ENCODE data around the gene LAYN.
A peak's percentile ranks its signal among the peaks of the same experiment; 100 is the strongest.

The LAYN gene

DNA sequence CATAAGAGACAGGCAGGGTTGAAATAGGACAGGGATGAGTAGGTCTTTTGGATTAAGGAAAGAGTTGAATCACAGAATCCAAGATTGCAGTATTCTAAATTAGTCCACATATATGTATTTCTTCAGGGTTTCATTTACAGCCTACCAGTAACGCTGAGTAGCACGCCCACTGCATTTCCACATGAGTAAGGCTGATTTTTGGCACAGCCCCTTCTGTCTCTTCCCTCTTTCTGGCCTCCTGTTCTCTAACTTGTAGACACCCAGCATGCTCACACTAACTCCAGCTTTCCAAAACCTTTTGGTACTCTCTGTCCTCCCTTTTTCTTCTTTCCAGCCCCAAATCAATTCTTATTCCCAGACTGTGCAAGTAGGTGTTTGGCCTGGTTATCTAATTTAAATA is 58.0 kb downstream of the LAYN start:
- DNase-seq = peak; percentile 77

DNA sequence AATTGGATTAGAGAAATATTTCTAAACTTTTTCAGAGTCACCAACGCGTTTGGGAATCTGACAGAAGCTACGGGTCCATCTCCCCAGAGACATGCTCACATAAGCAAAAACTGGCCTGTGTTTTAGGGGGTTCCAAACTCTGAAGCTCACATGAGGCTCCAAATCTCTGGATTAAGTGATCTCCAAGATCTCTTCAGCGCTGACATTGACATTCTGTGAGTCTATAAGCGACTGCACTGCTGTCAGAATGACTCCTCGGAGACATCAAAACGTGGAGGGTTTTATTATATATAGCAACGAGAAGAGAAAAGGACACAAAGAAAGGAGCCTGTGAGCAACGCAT is 61.1 kb downstream of the LAYN start:
- DNase-seq = no peak

DNA sequence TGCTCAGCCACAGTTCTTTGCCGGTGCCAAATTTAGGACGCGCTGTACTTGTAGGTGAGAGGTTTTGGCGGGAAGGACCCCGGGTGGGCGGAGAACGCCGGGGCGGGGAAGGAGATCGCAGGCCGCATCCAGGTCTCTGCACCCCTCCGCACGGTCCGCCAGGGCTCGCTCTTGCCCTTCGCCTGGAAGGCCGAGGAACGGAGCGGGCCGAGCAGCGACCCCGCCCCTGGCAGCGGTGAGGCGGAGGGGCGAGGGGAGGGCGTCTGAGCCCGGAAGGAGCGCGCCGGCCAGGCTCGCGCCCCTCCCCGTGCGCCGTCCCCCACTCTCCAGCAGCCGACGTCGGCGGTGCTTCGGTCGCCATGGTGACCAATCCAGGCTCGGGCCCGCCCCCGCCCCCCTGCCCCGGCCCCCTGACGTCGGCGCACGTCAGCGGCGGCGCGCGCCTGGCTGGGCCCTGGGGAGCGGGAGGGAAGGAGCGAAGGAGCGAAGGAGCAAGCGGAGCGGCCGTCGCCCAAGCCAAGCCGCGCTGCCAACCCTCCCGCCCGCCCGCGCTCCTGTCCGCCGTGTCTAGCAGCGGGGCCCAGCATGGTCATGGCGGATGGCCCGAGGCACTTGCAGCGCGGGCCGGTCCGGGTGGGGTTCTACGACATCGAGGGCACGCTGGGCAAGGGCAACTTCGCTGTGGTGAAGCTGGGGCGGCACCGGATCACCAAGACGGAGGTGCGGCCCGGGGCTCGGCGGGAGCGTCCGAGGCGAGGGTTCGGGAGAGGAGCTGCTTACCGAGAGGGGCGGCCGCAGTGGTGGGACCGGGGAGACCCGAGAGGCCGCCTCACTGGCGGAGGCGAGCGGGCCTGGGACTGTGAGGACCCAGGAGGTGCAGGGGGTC is 61.7 kb downstream of the LAYN start, which contains the start of gene SIK2:
SIK2 (plus strand) TSS at position 471 of the 886 bp plus-strand sequence; CDS start at position 586, 115 bp downstream.
- DNase-seq = peak; percentile 98

DNA sequence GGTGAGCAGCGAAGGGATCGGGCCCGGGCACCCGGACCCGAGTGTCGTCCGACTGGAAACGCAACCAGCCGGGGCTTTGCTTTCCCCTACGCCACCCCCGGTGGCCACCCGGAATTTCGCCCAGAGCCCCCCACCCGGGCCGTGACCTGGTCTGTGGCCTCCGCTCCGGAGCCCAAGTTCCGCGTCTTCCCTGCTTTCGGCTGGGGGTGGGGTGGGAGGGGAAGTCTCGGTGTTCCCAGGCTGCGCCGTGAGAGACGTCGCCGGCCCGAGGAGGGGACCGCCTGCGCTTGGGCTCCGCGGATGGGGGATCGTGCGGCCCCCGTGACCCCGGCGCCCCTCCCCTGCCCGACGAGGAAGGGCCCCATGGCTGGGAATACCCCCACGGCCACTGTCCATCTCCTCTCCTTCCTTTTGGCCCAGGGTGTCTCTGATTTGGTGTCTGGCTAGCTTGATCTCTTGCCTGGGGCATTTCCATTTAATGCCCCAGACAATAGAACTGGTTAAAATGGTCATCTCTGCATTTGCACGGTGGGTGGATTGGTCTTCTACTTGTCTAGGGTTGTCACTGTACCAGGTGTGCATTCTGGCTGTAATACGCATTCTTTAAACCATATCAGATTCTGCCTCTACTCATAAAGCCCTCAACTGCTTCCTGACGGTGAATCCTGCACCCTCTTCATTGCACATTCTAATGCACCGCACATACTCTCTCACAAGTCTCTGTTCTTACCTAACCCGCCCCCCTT is 62.5 kb downstream of the LAYN start:
- no peak for DNase-seq

DNA sequence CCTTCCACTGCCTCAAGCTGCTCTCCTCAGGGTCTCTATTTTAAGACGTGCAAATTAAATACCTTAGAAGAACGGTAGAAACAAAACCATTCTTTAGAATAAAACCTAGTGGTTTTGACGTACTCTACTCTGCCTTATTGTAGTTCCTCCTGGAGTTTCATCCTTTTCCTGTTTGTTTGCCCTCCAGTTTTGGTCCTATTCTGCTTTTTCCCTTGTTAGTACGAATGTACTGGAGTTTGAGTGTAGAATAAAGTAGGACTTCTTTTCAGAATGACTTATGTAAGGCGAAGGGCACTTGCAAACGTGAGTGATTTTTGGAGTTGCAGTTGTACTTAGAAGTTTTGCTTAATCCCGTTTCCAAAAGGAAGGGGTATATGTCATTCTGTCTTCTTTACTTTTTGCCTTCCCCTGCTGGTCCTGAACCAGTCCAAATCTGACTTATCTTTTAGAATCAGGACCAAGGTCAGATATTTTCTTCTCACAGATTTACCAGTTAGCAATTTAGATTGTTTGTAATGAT is 63.2 kb downstream of the LAYN start:
- no peak for DNase-seq

DNA sequence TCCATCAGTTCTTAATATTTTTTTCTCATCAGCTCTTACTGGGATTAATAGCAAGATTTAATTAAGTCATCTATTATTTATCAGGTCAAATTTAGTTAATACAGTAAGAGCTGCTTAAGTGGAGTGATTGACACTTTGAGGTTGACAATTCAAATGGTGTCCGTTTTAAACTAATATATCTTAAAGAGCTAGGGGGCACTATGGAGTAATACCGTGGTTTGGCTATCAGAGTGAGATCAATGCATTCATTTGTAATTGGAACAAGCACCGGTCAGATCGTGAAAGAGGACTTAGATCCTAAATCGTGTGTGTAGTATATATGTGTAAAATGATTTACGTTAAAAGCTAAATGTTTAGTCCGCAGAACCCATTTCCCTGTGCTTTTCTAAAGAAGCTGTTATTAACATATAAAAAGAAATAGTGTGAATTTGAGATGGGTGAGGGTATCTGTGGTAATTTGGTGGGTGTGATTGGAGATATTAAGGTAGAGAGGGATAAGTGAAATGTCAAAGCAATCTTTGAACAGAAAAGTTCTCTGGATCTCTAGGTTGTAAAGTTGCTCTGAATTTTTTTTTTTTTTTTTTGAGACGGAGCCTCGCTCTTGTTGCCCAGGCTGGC is 64.0 kb downstream of the LAYN start:
- DNase-seq = no peak

DNA sequence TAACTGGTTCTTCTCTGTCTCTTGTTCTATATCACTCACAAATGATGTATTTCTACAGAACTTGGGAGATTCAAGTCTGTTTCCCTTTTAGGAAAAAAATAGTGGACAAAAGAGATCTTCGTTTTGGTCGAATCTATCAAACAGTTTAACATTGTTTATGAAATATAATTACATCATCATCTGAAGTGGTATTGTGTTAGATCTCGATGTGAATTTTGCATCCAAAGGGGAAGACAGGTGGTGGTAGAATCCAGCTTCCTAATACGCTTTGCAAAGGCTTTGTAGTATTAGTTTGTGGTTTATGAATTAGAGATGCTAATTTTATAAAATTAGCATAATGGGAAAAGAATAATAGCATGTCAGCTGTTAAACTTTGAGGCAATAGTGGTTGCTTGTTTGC is 65.2 kb downstream of the LAYN start:
- no peak for DNase-seq

DNA sequence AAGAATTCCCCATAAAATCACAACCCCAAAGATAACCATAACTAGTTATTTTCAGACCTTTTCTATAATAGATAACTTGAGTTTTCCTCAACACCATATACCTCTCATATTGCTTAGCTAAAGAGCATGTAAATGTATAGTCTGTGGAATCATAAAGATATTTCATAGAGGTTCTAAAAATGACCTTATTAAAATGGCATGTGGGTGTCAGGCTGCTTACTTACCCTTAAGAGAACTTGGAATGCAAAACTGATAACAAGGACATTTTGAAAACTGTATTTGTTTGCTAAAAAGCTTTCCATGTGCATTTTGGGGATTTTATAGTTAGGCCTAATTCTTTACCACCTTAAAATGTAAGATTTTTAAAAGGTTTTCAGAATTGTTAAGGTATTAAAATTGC is 66.5 kb downstream of the LAYN start:
- DNase-seq = no peak

DNA sequence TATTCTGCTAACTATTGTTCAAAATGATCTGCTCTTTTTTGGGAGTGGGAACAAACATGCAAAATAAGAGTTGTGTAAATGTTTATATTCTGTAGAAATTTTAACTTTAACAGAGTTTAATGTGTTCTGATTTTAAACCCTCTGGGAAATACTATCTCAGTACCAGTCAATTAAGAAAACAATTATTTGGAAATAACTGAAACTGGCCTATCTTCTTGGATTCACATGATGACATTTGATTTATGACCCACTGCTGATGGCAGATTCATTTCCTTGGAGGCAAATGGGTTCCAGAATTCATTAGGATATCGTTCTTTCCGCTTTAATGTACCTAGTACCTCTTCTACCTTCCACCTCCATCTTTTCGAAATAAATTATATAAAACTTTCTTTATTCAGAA is 67.2 kb downstream of the LAYN start:
- DNase-seq = no peak

Measured in left hindlimb (tissue), 1 donor.